GM12878 (cell line): ENCODE results near the gene CNTNAP2. TPM values are rescaled to one million over a fixed set of nuclear protein-coding genes. Genes with fewer than 3 reads are reported as not detected.

Experiments
- ATAC-seq: fragments of 200-7000 bp; cut with Tn5 transposase; 3 replicates; pipeline ENCODE4 v1.9.1; 2020; ENCODE audit warnings: mild to moderate bottlenecking, moderate library complexity
- BruUV-seq: library from RNA; stranded (reverse); fragments of 400-500 nt; replicated peaks from 2 replicates; lab custom pipeline; 2021; lab: Mats Ljungman, UMichigan
- CTCF ChIA-PET: fragments of 300-600 bp; sonication (Branson Sonifier 250); formaldehyde crosslinking; extraction: SDS; loops from one replicate; lab custom pipeline; 2021; ENCODE audit warnings: inconsistent platforms; lab: Yijun Ruan, JAX
- POLR2A ChIA-PET: fragments of 350-600 bp; formaldehyde crosslinking; extraction: SDS; loops from one replicate; lab custom pipeline; 2021; ENCODE audit warnings: inconsistent platforms; lab: Charles Lee
- RAD21 ChIA-PET: fragments of 300-600 bp; sonication (Branson Sonifier 250); formaldehyde crosslinking; loops from one replicate; lab custom pipeline; 2023; ENCODE audit warnings: antibody characterized with exemption; ENCODE audit not compliant: unreplicated experiment; lab: Charles Lee
- SMC1A ChIA-PET: fragments of 300-600 bp; sonication (Branson Sonifier 250); formaldehyde crosslinking; loops from one replicate; lab custom pipeline; 2023; ENCODE audit not compliant: unreplicated experiment, uncharacterized antibody; lab: Charles Lee
- DNase-seq: peaks from one replicate; pipeline ENCODE4 v3.0.0-alpha.2; 2011; ENCODE audit warnings: low read depth, low spot score
- FAIRE-seq: peaks from 3 replicates; lab custom pipeline; 2011; peaks lifted over from hg19 to GRCh38; lab: Jason Lieb, UNC
- H2AFZ ChIP-seq: 2 replicates; pipeline ENCODE4 v1.6.0; 2011; ENCODE audit warnings: low read depth, low read length, control low read depth; ENCODE audit not compliant: control insufficient read depth
- H3K27ac ChIP-seq: 2 replicates; pipeline ENCODE4 v1.5.1; 2011; ENCODE audit warnings: control low read depth; ENCODE audit not compliant: control insufficient read depth, insufficient read depth
- H3K27me3 ChIP-seq, 2 experiments: replicated peaks in 1 of 2; 2 replicates each; pipeline versions ENCODE4 v1.6.0 to v1.6.1; 2011; ENCODE audit warnings: low read length in 1 of 2; ENCODE audit not compliant: control insufficient read depth in 2 of 2, insufficient read depth in 2 of 2
- H3K36me3 ChIP-seq, 2 experiments: 2 replicates each; pipeline ENCODE4 v1.5.1; 2011; ENCODE audit warnings: low read length in 1 of 2; ENCODE audit not compliant: control insufficient read depth in 2 of 2, insufficient read depth in 2 of 2
- H3K4me1 ChIP-seq: 2 replicates; pipeline ENCODE4 v1.6.1; 2011; ENCODE audit warnings: mild to moderate bottlenecking, low read length, moderate library complexity, mixed read lengths; ENCODE audit not compliant: control insufficient read depth, insufficient read depth
- H3K4me2 ChIP-seq: 2 replicates; pipeline ENCODE4 v1.6.0; 2011; ENCODE audit warnings: control low read depth; ENCODE audit not compliant: control insufficient read depth, insufficient read depth
- H3K4me3 ChIP-seq: fragments of 200-600 bp; sonication (generic); 2 replicates; pipeline ENCODE4 v1.5.1; 2016
- H3K79me2 ChIP-seq: 2 replicates; pipeline ENCODE4 v1.6.0; 2011; ENCODE audit warnings: low read length; ENCODE audit not compliant: control insufficient read depth, insufficient read depth
- H3K9ac ChIP-seq: 2 replicates; pipeline ENCODE4 v1.8.0; 2011; ENCODE audit warnings: low read length, control low read depth, mixed read lengths; ENCODE audit not compliant: control insufficient read depth, insufficient read depth
- H3K9me3 ChIP-seq: replicated peaks from 3 replicates; pipeline ENCODE4 v1.5.1; 2011; ENCODE audit warnings: mild to moderate bottlenecking, low read length; ENCODE audit not compliant: control insufficient read depth, insufficient read depth
- H4K20me1 ChIP-seq: 2 replicates; pipeline ENCODE4 v1.6.0; 2011; ENCODE audit not compliant: control insufficient read depth, insufficient read depth
- BCL3 ChIP-seq: IDR thresholded peaks from 2 replicates; pipeline ENCODE4 v1.6.1; 2011; ENCODE audit warnings: borderline replicate concordance, low read depth, mild to moderate bottlenecking, moderate library complexity, low read length; ENCODE audit not compliant: insufficient read depth, poor library complexity, severe bottlenecking
- CEBPB ChIP-seq, 2 experiments: fragments of 150-350 bp in 1 of 2; IDR thresholded peaks; 2 replicates each; pipeline ENCODE4 v1.6.1; 2012 to 2014; ENCODE audit warnings: low read depth in 2 of 2, low read length in 2 of 2, borderline replicate concordance in 1 of 2, inconsistent platforms in 1 of 2
- EED ChIP-seq: sonication (generic); IDR thresholded peaks from 2 replicates; pipeline ENCODE4 v1.6.1; 2016; ENCODE audit warnings: antibody characterized with exemption, low read depth
- JUNB ChIP-seq: IDR thresholded peaks from 2 replicates; pipeline ENCODE4 v1.6.1; 2016; ENCODE audit warnings: antibody characterized with exemption, mild to moderate bottlenecking
- MYB ChIP-seq: fragments of 150-350 bp; IDR thresholded peaks from 2 replicates; pipeline ENCODE4 v1.6.1; 2014; ENCODE audit warnings: mild to moderate bottlenecking, low read depth, low read length, borderline replicate concordance
- MYC ChIP-seq: IDR thresholded peaks from 2 replicates; pipeline ENCODE4 v1.6.1; 2011; ENCODE audit warnings: mild to moderate bottlenecking, low read length, moderate library complexity, inconsistent platforms; ENCODE audit not compliant: insufficient read depth, insufficient replicate concordance, insufficient read length, severe bottlenecking
- POLR2AphosphoS2 ChIP-seq: IDR thresholded peaks from 2 replicates; pipeline ENCODE4 v1.6.1; 2011; ENCODE audit warnings: low read depth, mild to moderate bottlenecking, low read length, improper control_type of control experiment, moderate library complexity
- SIX5 ChIP-seq: IDR thresholded peaks from 2 replicates; pipeline ENCODE4 v1.6.1; 2011; ENCODE audit warnings: mild to moderate bottlenecking, low read depth, low read length, moderate library complexity; ENCODE audit not compliant: severe bottlenecking
- TBL1XR1 ChIP-seq: IDR thresholded peaks from 2 replicates; pipeline ENCODE4 v1.6.1; 2012; ENCODE audit warnings: low read depth, low read length, improper control_type of control experiment
- ZSCAN29 ChIP-seq: fragments of 450-650 bp; IDR thresholded peaks from 2 replicates; pipeline ENCODE4 v1.6.1; 2017; ENCODE audit warnings: mild to moderate bottlenecking, moderate library complexity
- WGBS: methylation state at CpG from one replicate; pipeline ENCODE4 v1.1.6; 2016; ENCODE audit warnings: low lambda C conversion rate; ENCODE audit not compliant: insufficient replicate concordance, insufficient coverage; ENCODE audit errors: missing lambda C conversion rate; 5-methylcytosine and 5-hydroxymethylcytosine counted together
- in situ Hi-C: fragments of 300-500 bp; cut with MboI; formaldehyde crosslinking; loops from 9 replicates; pipeline ENCODE4 v1.14.3; 2018; ENCODE audit warnings: mixed read lengths
- intact Hi-C: fragments of 100-400 bp; cut with micrococcal nuclease; formaldehyde crosslinking; loops from one replicate; pipeline ENCODE4 v1.14.2; 2022; ENCODE audit not compliant: unreplicated experiment
- polyA plus RNA-seq, 11 experiments: library from polyadenylated mRNA; depleted of rRNA in 4 of 11; unstranded in 6 of 11; stranded (reverse) in 5 of 11; fragments of >200 nt; fragmentation: Nextera tagmentation in 4 of 11; fragmentation: Illumina TruSeq in 1 of 11; extraction: Ambion mirVana in 4 of 11; extraction: Trizol in 1 of 11; gene quantifications; 1 replicate in 1 of 11; 2 replicates in 10 of 11; pipeline versions ENCODE4 v1.2.1 to v1.2.3, GENCODE V29; 2011 to 2016; ENCODE audit warnings: inconsistent platforms in 2 of 11, missing spikeins in 2 of 11, low read depth in 1 of 11
- total RNA-seq, 4 experiments: library from RNA; depleted of rRNA in 3 of 4; stranded (reverse); fragments of >200 nt in 3 of 4; fragmentation: Illumina TruSeq in 1 of 4; extraction: Trizol in 1 of 4; gene quantifications; 2 replicates each; pipeline versions ENCODE4 v1.2.1 to v1.2.3, GENCODE V29; 2013 to 2021

CNTNAP2 gene
- total and polyA plus RNA-seq, 10 of the 15 experiments (the other 5 are each of a cell fraction or from before 2014, with no cell fraction given), result 0.03 to 0.08 (median 0.03) TPM; not detected in 7

- WGBS, result 56% methylated on average over 6 of the region's 6 CpGs
- intact Hi-C loops (no loop called here), in situ Hi-C loops (no loop called here)
- Histone ChIP-seq H4K20me1 (no peaks in the 10 kb centered on the region), H3K4me2 (no peak overlapping the region), H2AFZ (no peak overlapping the region), H3K4me3 (no peak overlapping the region), H3K4me1 (no peaks in the 10 kb centered on the region), H3K27me3 (no peaks in the 10 kb centered on the region), H3K9ac (no peak overlapping the region), H3K36me3 (no peaks in the 10 kb centered on the region), H3K9me3 (no peaks in the 10 kb centered on the region), H3K27ac (no peak overlapping the region), H3K79me2 (no peaks in the 10 kb centered on the region)
- RAD21 ChIA-PET, result no interaction called here
- CTCF ChIA-PET, result no interaction called here
- DNase-seq (no peak), ATAC-seq (no peak), FAIRE-seq (no peak)
- POLR2A ChIA-PET, result no interaction called here
- SMC1A ChIA-PET, result interaction anchor here (0.6 kb wide), 1 partner anchor 269 kb away, joined by 3 read pairs; no protein-coding TSS in a partner anchor
- TF ChIP-seq BCL3 (no peak), EED (no peak), TBL1XR1 (no peak), SIX5 (no peak), JUNB (no peak), CEBPB (IDR thresholded peaks at IDR 0.05; ENCODE audit: borderline replicate concordance in 1 of 2, low read depth in 2 of 2, low read length in 2 of 2) (no peak), ZSCAN29 (no peak), POLR2AphosphoS2 (no peak), MYB (no peak), MYC (no peak)
- no TSS peak for BruUV-seq
These were observed 1419.1 kb downstream of the CNTNAP2 start for GRCh38 chr7:147535701-147536111.
